DMS 273 (cell line): ENCODE data around the gene SERPINA3.
A peak's percentile ranks its signal among the peaks of the same experiment; 100 is the strongest.
"Not testable (repeated sequence)": the region's sequence is repeated elsewhere in the genome, so short reads cannot be mapped to it uniquely, and the experiment has no call there.

Experiments
- DNase-seq: peaks from one replicate; lab custom pipeline; 2025; ENCODE audit not compliant: unreplicated experiment; lab: John Stamatoyannopoulos, UW

SERPINA3 gene

GRCh38 chr14:94584591-94585280 lies 27.5 kb upstream of the SERPINA3 start:
- no peak for DNase-seq

DNA sequence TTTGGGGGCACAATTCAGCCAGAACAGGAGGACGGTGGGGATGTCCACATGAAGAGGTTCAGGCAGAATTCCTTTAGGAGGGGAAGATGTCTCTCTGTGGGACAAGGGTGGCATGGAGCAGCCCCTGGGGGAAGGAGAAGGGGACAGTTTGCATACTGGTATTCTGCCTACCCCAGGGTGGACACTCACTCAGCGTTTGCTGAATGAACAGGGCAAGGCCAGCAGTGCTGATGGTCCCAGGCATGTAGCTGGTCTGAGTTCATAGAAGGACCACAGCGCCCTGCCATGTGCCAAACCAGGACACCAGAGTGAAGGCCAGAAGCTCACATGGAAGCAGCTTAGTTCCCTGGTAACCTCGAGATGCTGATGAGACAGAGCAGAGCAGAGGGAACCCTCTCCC lies 25.6 kb upstream of the SERPINA3 start:
- no peak for DNase-seq

DNA sequence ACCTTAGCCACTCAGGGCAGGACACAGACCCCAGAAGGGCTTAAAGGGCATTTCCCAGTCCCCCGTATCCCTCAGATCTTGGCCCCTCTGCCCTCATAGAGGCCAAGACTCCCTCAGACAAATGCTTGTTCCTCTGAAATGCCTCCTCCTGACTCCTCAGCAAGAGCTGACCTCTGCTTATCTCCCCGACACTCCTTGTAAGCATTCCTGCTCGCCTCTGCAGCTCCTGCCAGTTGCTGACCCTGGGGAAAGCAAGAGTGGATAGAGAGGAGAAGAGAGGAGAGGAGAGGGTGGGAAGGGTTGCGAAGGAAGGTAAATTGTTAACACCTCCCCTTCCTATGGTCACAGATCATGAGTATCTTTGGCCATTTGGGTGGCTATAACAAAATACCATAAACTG lies 23.9 kb upstream of the SERPINA3 start:
- no peak for DNase-seq

GRCh38 chr14:94591073-94591472 lies 21.1 kb upstream of the SERPINA3 start:
- DNase-seq, result no peak

- DNase-seq, result no peak
Observed at GRCh38 chr14:94591871-94592270, 20.3 kb upstream of the SERPINA3 start.

- DNase-seq, result no peak
Observed at GRCh38 chr14:94592457-94592856, 19.7 kb upstream of the SERPINA3 start.

GRCh38 chr14:94593376-94593748 lies 18.8 kb upstream of the SERPINA3 start:
- DNase-seq, result no peak

DNA sequence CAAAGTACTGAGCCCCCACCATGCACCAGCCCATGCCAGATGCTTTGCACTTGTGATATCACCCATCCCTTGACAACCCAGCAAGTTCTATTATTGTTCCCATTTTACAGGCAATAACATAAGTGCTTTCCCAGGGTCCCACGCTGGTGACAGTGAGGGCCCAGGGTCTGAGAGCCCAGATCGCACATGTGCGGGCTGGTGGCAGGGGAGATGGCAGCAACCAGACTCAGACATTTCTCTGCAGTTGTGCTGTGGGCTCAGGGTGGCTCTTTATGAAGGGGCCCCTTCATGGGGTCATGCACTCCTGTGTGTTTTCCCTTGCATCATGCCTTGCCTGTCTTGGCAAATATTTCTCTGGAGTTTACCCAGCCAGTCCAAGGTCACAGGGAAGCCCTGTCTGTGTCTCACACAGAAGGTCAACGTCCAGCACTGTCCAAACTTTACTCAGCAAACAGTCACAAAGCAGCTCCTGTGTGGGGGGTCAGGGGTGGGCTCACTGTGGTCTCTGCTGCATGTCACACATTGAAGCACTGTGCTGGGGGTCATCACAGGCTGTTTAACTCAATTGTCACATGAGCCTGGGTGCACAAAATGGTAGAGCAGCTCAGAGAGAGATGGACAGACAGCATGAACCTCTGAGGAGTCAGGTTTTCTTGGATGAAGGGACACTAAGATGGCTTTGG lies 18.3 kb upstream of the SERPINA3 start:
- no peak for DNase-seq

- no peak for DNase-seq
Observed at GRCh38 chr14:94594441-94594840, 17.8 kb upstream of the SERPINA3 start.

DNA sequence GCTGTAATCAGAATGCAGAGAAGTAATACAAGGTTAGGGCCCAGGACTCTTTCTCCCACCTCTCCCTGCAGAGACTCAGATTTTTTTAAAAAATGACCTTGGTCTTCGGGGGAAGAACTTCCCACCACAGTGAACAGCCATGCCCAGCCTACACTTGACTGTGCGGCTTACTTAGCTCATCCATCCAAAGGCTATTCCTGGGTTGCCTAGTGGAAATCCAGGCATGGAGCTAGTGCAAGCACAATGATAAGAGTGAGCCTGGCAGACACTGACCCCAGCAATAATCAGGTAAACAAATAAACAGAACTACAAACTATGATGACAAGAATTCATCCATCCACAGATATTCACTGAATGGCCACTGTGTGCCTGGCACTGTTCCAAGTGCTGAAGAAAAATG lies 16.3 kb upstream of the SERPINA3 start:
- no peak for DNase-seq

GRCh38 chr14:94596361-94596760 lies 15.8 kb upstream of the SERPINA3 start:
- DNase-seq, result no peak

- DNase-seq, result no peak
Observed at GRCh38 chr14:94597788-94598187, 14.4 kb upstream of the SERPINA3 start.

- no peak for DNase-seq
Observed at GRCh38 chr14:94598506-94598815, 13.7 kb upstream of the SERPINA3 start.

- DNase-seq, result peak; percentile 24
Observed at GRCh38 chr14:94598816-94599655, 13.2 kb upstream of the SERPINA3 start.

- DNase-seq, result no peak
Observed at GRCh38 chr14:94599656-94600004, 12.6 kb upstream of the SERPINA3 start.

- no peak for DNase-seq
Observed at GRCh38 chr14:94600148-94600545, 12.0 kb upstream of the SERPINA3 start.

GRCh38 chr14:94601884-94602391 lies 10.3 kb upstream of the SERPINA3 start:
- peak; percentile 15 for DNase-seq

- DNase-seq, result no peak
Observed at GRCh38 chr14:94602722-94603121, 9.5 kb upstream of the SERPINA3 start.

- no peak for DNase-seq
Observed at GRCh38 chr14:94605361-94605760, 6.8 kb upstream of the SERPINA3 start.

GRCh38 chr14:94608966-94609365 lies 3.2 kb upstream of the SERPINA3 start:
- not testable (repeated sequence) for DNase-seq

DNA sequence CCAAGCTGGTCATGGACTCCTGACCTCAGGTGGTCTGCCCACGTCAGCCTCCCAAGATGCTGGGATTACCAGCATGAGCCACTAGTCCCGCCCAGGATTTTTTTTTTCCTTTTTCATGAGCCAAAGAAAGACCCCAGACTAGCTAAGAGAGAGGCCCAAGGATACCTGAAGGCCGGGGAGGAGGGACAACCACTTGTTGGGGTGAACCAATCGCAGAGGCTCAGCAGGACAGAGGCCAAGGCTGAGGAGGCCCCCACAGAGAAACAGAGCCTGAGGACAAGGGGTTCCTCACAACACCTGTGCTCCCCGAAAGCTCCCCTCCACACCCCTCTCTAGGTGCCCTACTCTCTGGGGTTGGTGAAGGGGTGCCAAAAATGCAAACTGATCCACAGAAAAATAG lies 1.0 kb upstream of the SERPINA3 start:
- DNase-seq, result no peak
